Astrocyte (in vitro differentiated cells and primary cell): ENCODE results near the gene ANKRD11. TPM values are rescaled to one million over a fixed set of nuclear protein-coding genes. Genes with fewer than 3 reads are reported as not detected.

ENCODE experiments used
- DNase-seq: peaks from one replicate; pipeline ENCODE4 v3.0.0-alpha.2; 2010; ENCODE audit warnings: low read depth
- FAIRE-seq: peaks from 2 replicates; lab custom pipeline; 2011; peaks lifted over from hg19 to GRCh38; lab: Jason Lieb, UNC
- H2AFZ ChIP-seq: 2 replicates; pipeline ENCODE4 v1.6.0; 2012; ENCODE audit warnings: low read depth, low read length, inconsistent platforms
- H3K27ac ChIP-seq: 2 replicates; pipeline ENCODE4 v1.5.1; 2011; ENCODE audit warnings: low read depth, low read length, inconsistent platforms
- H3K27me3 ChIP-seq: 2 replicates; pipeline ENCODE4 v1.6.0; 2011; ENCODE audit warnings: low read length, inconsistent platforms; ENCODE audit not compliant: insufficient read depth
- H3K36me3 ChIP-seq: 2 replicates; pipeline ENCODE4 v1.5.1; 2011; ENCODE audit warnings: low read length, inconsistent platforms; ENCODE audit not compliant: insufficient read depth
- H3K4me1 ChIP-seq: 2 replicates; pipeline ENCODE4 v1.5.1; 2011; ENCODE audit warnings: low read length, inconsistent platforms; ENCODE audit not compliant: insufficient read depth
- H3K4me2 ChIP-seq: 2 replicates; pipeline ENCODE4 v1.6.0; 2012; ENCODE audit warnings: low read length, inconsistent platforms
- H3K4me3 ChIP-seq: 2 replicates; pipeline ENCODE4 v1.5.1; 2011; ENCODE audit warnings: low read depth, mild to moderate bottlenecking, low read length, inconsistent platforms; ENCODE audit not compliant: insufficient read depth
- H3K79me2 ChIP-seq: 2 replicates; pipeline ENCODE4 v1.6.0; 2012; ENCODE audit warnings: mild to moderate bottlenecking, low read length, inconsistent platforms; ENCODE audit not compliant: insufficient read depth
- H3K9ac ChIP-seq: 2 replicates; pipeline ENCODE4 v1.6.0; 2012; ENCODE audit warnings: mild to moderate bottlenecking, low read length, inconsistent platforms
- H3K9me3 ChIP-seq: 2 replicates; pipeline ENCODE4 v1.5.1; 2012; ENCODE audit warnings: low read depth, mild to moderate bottlenecking, low read length, inconsistent platforms; ENCODE audit not compliant: insufficient read depth
- H4K20me1 ChIP-seq: 2 replicates; pipeline ENCODE4 v1.6.0; 2012; ENCODE audit warnings: low read length, inconsistent platforms; ENCODE audit not compliant: insufficient read depth
- H3K27ac Mint-ChIP-seq: one replicate; pipeline ENCODE4 v1.8.0; 2021; ENCODE audit warnings: mild to moderate bottlenecking, mixed read lengths; ENCODE audit not compliant: unreplicated experiment
- H3K27me3 Mint-ChIP-seq: one replicate; pipeline ENCODE4 v1.8.0; 2021; ENCODE audit warnings: low read depth, mixed read lengths; ENCODE audit not compliant: unreplicated experiment
- H3K36me3 Mint-ChIP-seq: one replicate; pipeline ENCODE4 v1.8.0; 2021; ENCODE audit warnings: low read depth, mixed read lengths; ENCODE audit not compliant: unreplicated experiment
- H3K4me1 Mint-ChIP-seq: one replicate; pipeline ENCODE4 v1.8.0; 2021; ENCODE audit warnings: low read depth, mixed read lengths; ENCODE audit not compliant: unreplicated experiment
- H3K4me3 Mint-ChIP-seq: one replicate; pipeline ENCODE4 v1.8.0; 2021; ENCODE audit warnings: mild to moderate bottlenecking, moderate library complexity, mixed read lengths; ENCODE audit not compliant: unreplicated experiment
- H3K9me3 Mint-ChIP-seq: one replicate; pipeline ENCODE4 v1.8.0; 2021; ENCODE audit warnings: mild to moderate bottlenecking, mixed read lengths; ENCODE audit not compliant: unreplicated experiment
- CTCF ChIP-seq: IDR thresholded peaks from 2 replicates; pipeline ENCODE4 v1.5.1; 2011; ENCODE audit warnings: low read depth, mild to moderate bottlenecking, inconsistent platforms, low read length, moderate library complexity; ENCODE audit not compliant: insufficient read depth
- EZH2 ChIP-seq: IDR thresholded peaks from 2 replicates; pipeline ENCODE4 v1.6.1; 2012; ENCODE audit warnings: mild to moderate bottlenecking, low read length, inconsistent platforms; ENCODE audit not compliant: insufficient read depth
- total RNA-seq: library from RNA; stranded (reverse); gene quantifications from 2 replicates; pipeline ENCODE4 v1.2.1, GENCODE V29; 2021

Gene ANKRD11
- total RNA-seq, 1 donor from 2014 or later: 213 TPM

GRCh38 chr16:89277049-89277448, 213.3 kb downstream of the ANKRD11 start:
- no peak overlapping the region for H3K4me2 ChIP-seq
- no peak for FAIRE-seq
- peaks cover 6% of the 10 kb centered on the region for H3K36me3 ChIP-seq
- H3K27ac Mint-ChIP-seq: no peak overlapping the region
- H3K36me3 Mint-ChIP-seq: peaks cover 10% of the 10 kb centered on the region
- no peak overlapping the region for H3K4me3 Mint-ChIP-seq
- TF ChIP-seq CTCF: no peak
- no peak for TF ChIP-seq EZH2
- H3K27me3 ChIP-seq: no peaks in the 10 kb centered on the region
- H3K9me3 Mint-ChIP-seq: no peaks in the 10 kb centered on the region
- H3K9me3 ChIP-seq: no peaks in the 10 kb centered on the region
- H2AFZ ChIP-seq: no peak overlapping the region
- peaks cover 34% of the 10 kb centered on the region for H3K79me2 ChIP-seq
- no peaks in the 10 kb centered on the region for H3K27me3 Mint-ChIP-seq
- no peaks in the 10 kb centered on the region for H3K4me1 ChIP-seq
- H4K20me1 ChIP-seq: peaks cover 48% of the 10 kb centered on the region
- DNase-seq: no peak
- no peak overlapping the region for H3K4me3 ChIP-seq
- no peak overlapping the region for H3K27ac ChIP-seq
- H3K9ac ChIP-seq: no peak overlapping the region
- no peaks in the 10 kb centered on the region for H3K4me1 Mint-ChIP-seq

- FAIRE-seq (no peak), DNase-seq (no peak)
- H3K27ac Mint-ChIP-seq: no peak overlapping the region
- Histone ChIP-seq H3K4me2 (no peak overlapping the region), H3K36me3 (peaks cover 10% of the 10 kb centered on the region), H3K27me3 (no peaks in the 10 kb centered on the region), H3K4me3 (no peak overlapping the region), H3K9me3 (no peaks in the 10 kb centered on the region), H3K27ac (no peak overlapping the region), H3K4me1 (no peaks in the 10 kb centered on the region), H3K79me2 (peaks cover 36% of the 10 kb centered on the region), H3K9ac (no peak overlapping the region), H4K20me1 (peaks cover 57% of the 10 kb centered on the region), H2AFZ (no peak overlapping the region)
- no peak overlapping the region for H3K4me3 Mint-ChIP-seq
- TF ChIP-seq EZH2 (no peak), CTCF (no peak)
- no peaks in the 10 kb centered on the region for H3K9me3 Mint-ChIP-seq
- H3K36me3 Mint-ChIP-seq: peaks cover 15% of the 10 kb centered on the region
- H3K4me1 Mint-ChIP-seq: no peaks in the 10 kb centered on the region
- H3K27me3 Mint-ChIP-seq: no peaks in the 10 kb centered on the region
Observed at GRCh38 chr16:89275837-89276720, 214.3 kb downstream of the ANKRD11 start.

GRCh38 chr16:89275284-89275584, 215.1 kb downstream of the ANKRD11 start:
- H3K27ac ChIP-seq: no peak overlapping the region
- no peak overlapping the region for H3K4me2 ChIP-seq
- FAIRE-seq (no peak), DNase-seq (no peak)
- H3K27ac Mint-ChIP-seq: peak overlapping the region; percentile 53
- no peaks in the 10 kb centered on the region for H3K4me1 ChIP-seq
- no peak overlapping the region for H2AFZ ChIP-seq
- no peaks in the 10 kb centered on the region for H3K9me3 ChIP-seq
- H3K4me1 Mint-ChIP-seq: no peaks in the 10 kb centered on the region
- H4K20me1 ChIP-seq: peaks cover 57% of the 10 kb centered on the region
- H3K4me3 ChIP-seq: no peak overlapping the region
- H3K9me3 Mint-ChIP-seq: no peaks in the 10 kb centered on the region
- H3K27me3 ChIP-seq: no peaks in the 10 kb centered on the region
- H3K4me3 Mint-ChIP-seq: no peak overlapping the region
- no peaks in the 10 kb centered on the region for H3K27me3 Mint-ChIP-seq
- TF ChIP-seq CTCF: no peak
- TF ChIP-seq EZH2: no peak
- H3K36me3 Mint-ChIP-seq: peaks cover 15% of the 10 kb centered on the region
- H3K36me3 ChIP-seq: peaks cover 10% of the 10 kb centered on the region
- no peak overlapping the region for H3K9ac ChIP-seq
- peaks cover 36% of the 10 kb centered on the region for H3K79me2 ChIP-seq
